ENCODE results near the gene EPHA5.

EPHA5 gene

GRCh38 chr4:65515646-65516045 is 154.6 kb downstream of the EPHA5 start:
- DNase-seq (ENCODE audit: low read depth), result no peak
- H3K4me3 ChIP-seq (ENCODE audit: low read depth, low read length), result no peak overlapping the region
- TF ChIP-seq CTCF (conservative IDR thresholded peaks at IDR 0.05; ENCODE audit: low read depth, low read length), result no peak

GRCh38 chr4:65510976-65511375 is 159.3 kb downstream of the EPHA5 start:
- H3K4me3 ChIP-seq (ENCODE audit: low read depth, low read length), result no peak overlapping the region
- DNase-seq (ENCODE audit: low read depth), result peak; percentile 75
- TF ChIP-seq CTCF (conservative IDR thresholded peaks at IDR 0.05; ENCODE audit: low read depth, low read length), result no peak

- H3K4me3 ChIP-seq (ENCODE audit: low read depth, low read length), result no peak overlapping the region
- TF ChIP-seq CTCF (conservative IDR thresholded peaks at IDR 0.05; ENCODE audit: low read depth, low read length), result no peak
- DNase-seq (ENCODE audit: low read depth), result peak; percentile 78
Measured at GRCh38 chr4:65508168-65508567, 162.1 kb downstream of the EPHA5 start.

- no peak overlapping the region for H3K4me3 ChIP-seq (ENCODE audit: low read depth, low read length)
- peak; percentile 60 for DNase-seq (ENCODE audit: low read depth)
- no peak for TF ChIP-seq CTCF (conservative IDR thresholded peaks at IDR 0.05; ENCODE audit: low read depth, low read length)
Measured at GRCh38 chr4:65502131-65502701, 168.1 kb downstream of the EPHA5 start.

GRCh38 chr4:65498606-65499005 is 171.7 kb downstream of the EPHA5 start:
- no peak for DNase-seq (ENCODE audit: low read depth)
- TF ChIP-seq CTCF (conservative IDR thresholded peaks at IDR 0.05; ENCODE audit: low read depth, low read length), result no peak
- H3K4me3 ChIP-seq (ENCODE audit: low read depth, low read length), result no peak overlapping the region

- TF ChIP-seq CTCF (conservative IDR thresholded peaks at IDR 0.05; ENCODE audit: low read depth, low read length), result no peak
- H3K4me3 ChIP-seq (ENCODE audit: low read depth, low read length), result no peak overlapping the region
- DNase-seq (ENCODE audit: low read depth), result no peak
Measured at GRCh38 chr4:65495439-65495838, 174.8 kb downstream of the EPHA5 start.

- no peak overlapping the region for H3K4me3 ChIP-seq (ENCODE audit: low read depth, low read length)
- TF ChIP-seq CTCF (conservative IDR thresholded peaks at IDR 0.05; ENCODE audit: low read depth, low read length), result no peak
- peak; percentile 73 for DNase-seq (ENCODE audit: low read depth)
Measured at GRCh38 chr4:65482410-65482809, 187.9 kb downstream of the EPHA5 start.
